ENCODE measurements around the gene FAM174C.

The FAM174C gene

GRCh38 chr19:1256646-1257474, 18.5 kb upstream of the FAM174C start:
- TF ChIP-seq Cebpa-rat (IDR thresholded peaks at IDR 0.05): no peak
- Histone ChIP-seq H3K27ac (peak overlapping the region in 8 of 11 experiments; percentile 38 to 97 (median 94); a peak in 16 of 22 replicates), H3K4me3 (peak overlapping the region in 9 of 10 experiments; percentile 34 to 99 (median 52); a peak in 15 of 20 replicates), H3K36me3 (peaks cover 45 to 58% (median 53%) of the 10 kb centered on the region in 11 experiments), H4K20me1 (peaks cover 49 to 87% (median 64%) of the 10 kb centered on the region in 11 experiments), H3K9ac (peak overlapping the region; percentile 63 to 99 (median 89); a peak in 21 of 22 replicates), H3K4me1 (peaks cover 77 to 87% (median 83%) of the 10 kb centered on the region in 10 experiments), H3K27me3 (no peaks in the 10 kb centered on the region), H3K4me2 (peak overlapping the region; percentile 98 to 100 (median 100)), H3K9me3 (replicated peaks in 1 of 11) (no peaks in the 10 kb centered on the region)

GRCh38 chr19:1257475-1258162, 17.7 kb upstream of the FAM174C start:
- H3K4me3 ChIP-seq: peak overlapping the region; percentile 34 to 99 (median 50)
- H3K4me2 ChIP-seq: peak overlapping the region; percentile 98 to 100 (median 100)
- no peak for TF ChIP-seq Cebpa-rat (IDR thresholded peaks at IDR 0.05)
- no peaks in the 10 kb centered on the region for H3K27me3 ChIP-seq
- peak overlapping the region in 10 of 11 experiments; percentile 50 to 97 (median 88); a peak in 21 of 22 replicates for H3K27ac ChIP-seq
- H3K4me1 ChIP-seq: peaks cover 85 to 90% (median 90%) of the 10 kb centered on the region in 10 experiments
- peaks cover 44 to 52% (median 51%) of the 10 kb centered on the region in 11 experiments for H3K36me3 ChIP-seq
- peaks cover 48 to 87% (median 63%) of the 10 kb centered on the region in 11 experiments for H4K20me1 ChIP-seq
- peak overlapping the region; percentile 63 to 99 (median 89); a peak in 21 of 22 replicates for H3K9ac ChIP-seq
- H3K9me3 ChIP-seq (replicated peaks in 1 of 11): no peaks in the 10 kb centered on the region

GRCh38 chr19:1258163-1258492, 17.2 kb upstream of the FAM174C start:
- Histone ChIP-seq H3K4me2 (peak overlapping the region; percentile 98 to 100 (median 100)), H4K20me1 (peaks cover 48 to 88% (median 63%) of the 10 kb centered on the region in 11 experiments)

GRCh38 chr19:1258707-1259205, 16.6 kb upstream of the FAM174C start:
- peaks cover 46 to 89% (median 58%) of the 10 kb centered on the region in 11 experiments for H4K20me1 ChIP-seq
- H3K9me3 ChIP-seq (replicated peaks in 1 of 11): no peaks in the 10 kb centered on the region
- H3K4me3 ChIP-seq: peak overlapping the region; percentile 42 to 99 (median 54); a peak in 19 of 20 replicates
- peaks cover 40 to 47% (median 46%) of the 10 kb centered on the region in 11 experiments for H3K36me3 ChIP-seq
- H3K4me1 ChIP-seq: peaks cover 92 to 97% (median 96%) of the 10 kb centered on the region in 10 experiments
- H3K9ac ChIP-seq: peak overlapping the region; percentile 62 to 98 (median 76)
- H3K27me3 ChIP-seq: no peaks in the 10 kb centered on the region
- H3K4me2 ChIP-seq: peak overlapping the region; percentile 98 to 100 (median 100)
- H3K27ac ChIP-seq: peak overlapping the region; percentile 61 to 97 (median 81); a peak in 21 of 22 replicates
- TF ChIP-seq Cebpa-rat (IDR thresholded peaks at IDR 0.05): no peak

More at GRCh38 chr19:1258163-1258492, 17.2 kb upstream of the FAM174C start:
- peaks cover 44 to 52% (median 51%) of the 10 kb centered on the region in 11 experiments for H3K36me3 ChIP-seq
- no peak for TF ChIP-seq Cebpa-rat (IDR thresholded peaks at IDR 0.05)
- peak overlapping the region; percentile 63 to 99 (median 89); a peak in 21 of 22 replicates for H3K9ac ChIP-seq
- H3K4me1 ChIP-seq: peaks cover 90 to 96% (median 95%) of the 10 kb centered on the region in 10 experiments
- peak overlapping the region; percentile 34 to 99 (median 50) for H3K4me3 ChIP-seq
- H3K27ac ChIP-seq: peak overlapping the region in 10 of 11 experiments; percentile 50 to 97 (median 81); a peak in 21 of 22 replicates
- H3K9me3 ChIP-seq (replicated peaks in 1 of 11): no peaks in the 10 kb centered on the region
- H3K27me3 ChIP-seq: no peaks in the 10 kb centered on the region

- Histone ChIP-seq H3K4me2 (peak overlapping the region; percentile 98 to 100 (median 100)), H3K4me3 (peak overlapping the region; percentile 42 to 77 (median 52); a peak in 19 of 20 replicates), H4K20me1 (peaks cover 41 to 89% (median 54%) of the 10 kb centered on the region in 11 experiments), H3K9ac (peak overlapping the region; percentile 62 to 98 (median 76)), H3K4me1 (peaks cover 92 to 97% (median 96%) of the 10 kb centered on the region in 10 experiments), H3K27me3 (no peaks in the 10 kb centered on the region), H3K27ac (peak overlapping the region; percentile 61 to 97 (median 81)), H3K9me3 (replicated peaks in 1 of 11) (no peaks in the 10 kb centered on the region), H3K36me3 (peaks cover 34 to 42% (median 41%) of the 10 kb centered on the region in 11 experiments)
- no peak for TF ChIP-seq Cebpa-rat (IDR thresholded peaks at IDR 0.05)
Measured at GRCh38 chr19:1259206-1259875, 16.0 kb upstream of the FAM174C start.

- H3K9ac ChIP-seq: peak overlapping the region; percentile 62 to 98 (median 76)
- peaks cover 33 to 89% (median 54%) of the 10 kb centered on the region in 11 experiments for H4K20me1 ChIP-seq
- no peak for TF ChIP-seq Cebpa-rat (IDR thresholded peaks at IDR 0.05)
- H3K27me3 ChIP-seq: no peaks in the 10 kb centered on the region
- no peaks in the 10 kb centered on the region for H3K9me3 ChIP-seq (replicated peaks in 1 of 11)
- H3K27ac ChIP-seq: peak overlapping the region; percentile 61 to 97 (median 81)
- H3K4me3 ChIP-seq: peak overlapping the region; percentile 40 to 77 (median 64); a peak in 19 of 20 replicates
- peak overlapping the region; percentile 98 to 100 (median 100) for H3K4me2 ChIP-seq
- peaks cover 92 to 97% (median 96%) of the 10 kb centered on the region in 10 experiments for H3K4me1 ChIP-seq
- peaks cover 26 to 34% (median 33%) of the 10 kb centered on the region in 11 experiments for H3K36me3 ChIP-seq
Measured at GRCh38 chr19:1259876-1260748, 15.2 kb upstream of the FAM174C start.

- H3K9me3 ChIP-seq (replicated peaks in 1 of 11): no peaks in the 10 kb centered on the region
- TF ChIP-seq Cebpa-rat (IDR thresholded peaks at IDR 0.05): no peak
- peaks cover 90 to 97% (median 96%) of the 10 kb centered on the region in 10 experiments for H3K4me1 ChIP-seq
- H3K4me2 ChIP-seq: peak overlapping the region; percentile 98 to 100 (median 100)
- peaks cover 18 to 26% (median 24%) of the 10 kb centered on the region in 11 experiments for H3K36me3 ChIP-seq
- H3K4me3 ChIP-seq: peak overlapping the region; percentile 65 to 77 (median 72)
- peaks cover 25 to 87% (median 48%) of the 10 kb centered on the region in 11 experiments for H4K20me1 ChIP-seq
- peak overlapping the region; percentile 61 to 97 (median 83) for H3K27ac ChIP-seq
- no peaks in the 10 kb centered on the region for H3K27me3 ChIP-seq
- peak overlapping the region; percentile 66 to 98 (median 81) for H3K9ac ChIP-seq
Measured at GRCh38 chr19:1260749-1261537, 14.4 kb upstream of the FAM174C start.

Data from BLaER1 treated with 17β-estradiol and CSF1 and Interleukin-3, amounts not matched to agents 10 nM and 100 nM (cell line).